HepG2 (cell line): ENCODE data around the gene TRAF4. TPM values are rescaled to one million over a fixed set of nuclear protein-coding genes. Genes with fewer than 3 reads are reported as not detected.

Experiments
- BCL6 ChIP-seq: IDR thresholded peaks from 2 replicates; pipeline ENCODE4 v1.6.1; 2016; ENCODE audit warnings: missing genetic modification reagents, missing compliant biosample characterization
- CAMTA2 ChIP-seq: sonication (generic); formaldehyde crosslinking; IDR thresholded peaks from 2 replicates; pipeline ENCODE4 v1.4.0; 2020; ENCODE audit warnings: mild to moderate bottlenecking, missing genetic modification reagents, borderline replicate concordance
- CBX2 ChIP-seq, 2 experiments: fragments of 200-600 bp in 1 of 2; sonication (generic); formaldehyde crosslinking in 1 of 2; IDR thresholded peaks; 2 replicates each; pipeline versions ENCODE4 v1.7.0 to v1.8.1; 2018 to 2022; ENCODE audit warnings: low read depth in 2 of 2, low read length in 1 of 2, mild to moderate bottlenecking in 1 of 2, missing genetic modification reagents in 1 of 2
- CC2D1A ChIP-seq: sonication (generic); formaldehyde crosslinking; IDR thresholded peaks from 2 replicates; pipeline ENCODE4 v1.8.1; 2023; ENCODE audit warnings: mild to moderate bottlenecking, missing genetic modification reagents
- CEBPB ChIP-seq: IDR thresholded peaks from 2 replicates; pipeline ENCODE4 v1.6.1; 2011; ENCODE audit warnings: low read depth, low read length, improper control_type of control experiment, borderline replicate concordance
- ISL2 ChIP-seq: sonication (generic); formaldehyde crosslinking; IDR thresholded peaks from 2 replicates; pipeline ENCODE4 v1.5.0; 2020; ENCODE audit warnings: missing genetic modification reagents
- NR1H2 ChIP-seq: sonication (generic); formaldehyde crosslinking; IDR thresholded peaks from 2 replicates; pipeline ENCODE4 v1.8.1; 2022; ENCODE audit warnings: low read depth, missing genetic modification reagents, borderline replicate concordance
- NR2C2 ChIP-seq: sonication (generic); formaldehyde crosslinking; IDR thresholded peaks from 2 replicates; pipeline ENCODE4 v1.4.0; 2020; ENCODE audit warnings: missing genetic modification reagents, mild to moderate bottlenecking, moderate library complexity, borderline replicate concordance
- PAF1 ChIP-seq: IDR thresholded peaks from 2 replicates; pipeline ENCODE4 v1.6.1; 2016; ENCODE audit warnings: missing genetic modification reagents, missing compliant biosample characterization
- POLR2G ChIP-seq: fragments of 200-400 bp; formaldehyde crosslinking; IDR thresholded peaks from 2 replicates; pipeline ENCODE4 v1.6.1; 2018; ENCODE audit warnings: mild to moderate bottlenecking, low read depth, low read length, moderate library complexity
- REPIN1 ChIP-seq: sonication (generic); formaldehyde crosslinking; IDR thresholded peaks from 2 replicates; pipeline ENCODE4 v1.8.0; 2022; ENCODE audit warnings: missing genetic modification reagents, low read depth, mild to moderate bottlenecking, borderline replicate concordance
- STAT5B ChIP-seq: sonication (generic); formaldehyde crosslinking; IDR thresholded peaks from 2 replicates; pipeline ENCODE4 v1.4.0; 2020; ENCODE audit warnings: missing genetic modification reagents
- TBP ChIP-seq: sonication (generic); formaldehyde crosslinking; IDR thresholded peaks from 2 replicates; pipeline ENCODE4 v1.5.0; 2020; ENCODE audit warnings: missing genetic modification reagents
- TEAD3 ChIP-seq: optimal IDR thresholded peaks from 2 replicates; pipeline ENCODE3; 2016; ENCODE audit warnings: borderline replicate concordance
- THAP9 ChIP-seq: sonication (generic); formaldehyde crosslinking; IDR thresholded peaks from 2 replicates; pipeline ENCODE4; 2020; ENCODE audit warnings: missing genetic modification reagents, mild to moderate bottlenecking, borderline replicate concordance
- ZFP41 ChIP-seq: sonication (generic); formaldehyde crosslinking; IDR thresholded peaks from 2 replicates; pipeline ENCODE4 v1.4.0; 2020; ENCODE audit warnings: mild to moderate bottlenecking, missing genetic modification reagents, borderline replicate concordance
- ZNF124 ChIP-seq: sonication (generic); formaldehyde crosslinking; IDR thresholded peaks from 2 replicates; pipeline ENCODE4 v1.4.0; 2020; ENCODE audit warnings: missing genetic modification reagents
- ZNF333 ChIP-seq: sonication (generic); formaldehyde crosslinking; IDR thresholded peaks from 2 replicates; pipeline ENCODE4 v1.4.0; 2020; ENCODE audit warnings: mild to moderate bottlenecking, missing genetic modification reagents, borderline replicate concordance
- ZNF784 ChIP-seq: sonication (generic); formaldehyde crosslinking; IDR thresholded peaks from 2 replicates; pipeline ENCODE4 v1.5.1; 2020; ENCODE audit warnings: missing genetic modification reagents, mild to moderate bottlenecking, borderline replicate concordance
- ZNF792 ChIP-seq: IDR thresholded peaks from 2 replicates; pipeline ENCODE4 v1.6.1; 2016
- polyA plus RNA-seq, 8 experiments: library from polyadenylated mRNA; depleted of rRNA in 3 of 8; stranded (reverse) in 7 of 8; unstranded in 1 of 8; fragments of >200 nt; fragmentation: Illumina TruSeq in 4 of 8; extraction: Trizol in 4 of 8; gene quantifications; 2 replicates each; pipeline versions ENCODE4 v1.2.1 to v1.2.3, GENCODE V29; 2011 to 2016; ENCODE audit warnings: low read depth in 4 of 8, missing spikeins in 1 of 8, mixed read lengths in 1 of 8; ENCODE audit not compliant: insufficient read depth in 1 of 8
- total RNA-seq, 5 experiments: library from RNA; depleted of rRNA; stranded (reverse); fragments of >200 nt; fragmentation: Illumina TruSeq; extraction: Trizol; gene quantifications; 2 replicates each; pipeline ENCODE4 v1.2.3, GENCODE V29; 2016; ENCODE audit warnings: low read depth in 1 of 5
- TF ChIP-seq, protein P1 (sequence below): sonication (generic); formaldehyde crosslinking; IDR thresholded peaks from 2 replicates; pipeline ENCODE4 v1.4.0; 2020; ENCODE audit warnings: mild to moderate bottlenecking, missing genetic modification reagents
- TF ChIP-seq, protein P2 (sequence below): sonication (generic); formaldehyde crosslinking; IDR thresholded peaks from 2 replicates; pipeline ENCODE4 v1.5.0; 2020; ENCODE audit warnings: missing genetic modification reagents

TRAF4 gene
- total and polyA plus RNA-seq, 2 of the 13 experiments (the other 11 are each of a cell fraction or from before 2014, with no cell fraction given) = 86.0 to 89.9 TPM

DNA sequence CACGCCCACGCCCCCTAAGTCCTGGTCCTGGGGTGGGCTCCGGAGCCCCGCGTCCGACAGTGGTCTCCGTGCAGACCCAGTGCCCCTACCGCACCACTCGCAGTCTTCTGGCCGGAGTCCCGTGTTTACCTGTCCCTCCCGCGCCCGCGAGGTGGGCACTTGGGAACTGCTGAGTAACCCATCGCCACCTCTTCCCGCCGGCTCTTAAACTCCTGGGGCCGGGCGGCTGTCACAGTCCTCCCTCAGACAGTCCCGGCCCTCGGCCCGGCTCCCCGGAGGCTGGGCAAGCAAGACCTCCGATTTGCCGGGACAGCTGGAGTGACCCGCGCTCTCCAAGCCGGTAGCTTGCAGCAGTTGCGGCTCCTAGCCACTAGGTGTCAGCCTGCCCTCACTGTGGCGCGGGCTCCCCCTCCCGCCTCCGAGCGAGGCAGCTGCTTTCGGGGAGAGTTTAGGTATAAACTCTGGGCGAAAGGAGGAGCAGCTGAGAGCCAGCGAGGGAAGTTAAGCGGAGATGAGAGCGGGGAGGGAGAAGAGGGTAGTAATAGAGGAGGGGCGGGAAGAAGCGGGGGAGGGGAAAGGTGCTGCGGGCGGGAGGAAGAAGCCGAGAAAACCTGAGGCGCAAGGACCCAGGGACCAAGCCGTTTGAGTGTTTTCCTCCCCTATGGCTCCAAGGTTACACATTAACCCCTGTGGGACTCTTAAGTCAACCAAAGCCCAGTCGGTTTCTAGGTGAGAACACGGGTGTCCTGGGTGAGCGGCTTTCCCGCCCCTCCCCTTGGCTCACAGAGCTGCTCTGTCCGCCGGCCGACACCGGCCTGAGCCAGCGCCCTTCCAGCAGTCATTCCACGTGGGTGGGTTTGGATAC is 17.0 kb upstream of the TRAF4 start (continued):
- TF ChIP-seq, protein P1, sequence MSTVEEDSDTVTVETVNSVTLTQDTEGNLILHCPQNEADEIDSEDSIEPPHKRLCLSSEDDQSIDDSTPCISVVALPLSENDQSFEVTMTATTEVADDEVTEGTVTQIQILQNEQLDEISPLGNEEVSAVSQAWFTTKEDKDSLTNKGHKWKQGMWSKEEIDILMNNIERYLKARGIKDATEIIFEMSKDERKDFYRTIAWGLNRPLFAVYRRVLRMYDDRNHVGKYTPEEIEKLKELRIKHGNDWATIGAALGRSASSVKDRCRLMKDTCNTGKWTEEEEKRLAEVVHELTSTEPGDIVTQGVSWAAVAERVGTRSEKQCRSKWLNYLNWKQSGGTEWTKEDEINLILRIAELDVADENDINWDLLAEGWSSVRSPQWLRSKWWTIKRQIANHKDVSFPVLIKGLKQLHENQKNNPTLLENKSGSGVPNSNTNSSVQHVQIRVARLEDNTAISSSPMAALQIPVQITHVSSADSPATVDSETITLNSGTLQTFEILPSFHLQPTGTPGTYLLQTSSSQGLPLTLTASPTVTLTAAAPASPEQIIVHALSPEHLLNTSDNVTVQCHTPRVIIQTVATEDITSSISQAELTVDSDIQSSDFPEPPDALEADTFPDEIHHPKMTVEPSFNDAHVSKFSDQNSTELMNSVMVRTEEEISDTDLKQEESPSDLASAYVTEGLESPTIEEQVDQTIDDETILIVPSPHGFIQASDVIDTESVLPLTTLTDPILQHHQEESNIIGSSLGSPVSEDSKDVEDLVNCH (CRISPR knock-in tag) = no peak
- TF ChIP-seq NR2C2 (CRISPR knock-in tag) = peak; percentile 60; the same call in 1 of the 2 replicates
- TF ChIP-seq TEAD3 (CRISPR knock-in tag) = peak; percentile 52
- TF ChIP-seq ZFP41 (CRISPR knock-in tag) = no peak
- peak; percentile 66 for TF ChIP-seq BCL6 (CRISPR knock-in tag)
- TF ChIP-seq, protein P2, sequence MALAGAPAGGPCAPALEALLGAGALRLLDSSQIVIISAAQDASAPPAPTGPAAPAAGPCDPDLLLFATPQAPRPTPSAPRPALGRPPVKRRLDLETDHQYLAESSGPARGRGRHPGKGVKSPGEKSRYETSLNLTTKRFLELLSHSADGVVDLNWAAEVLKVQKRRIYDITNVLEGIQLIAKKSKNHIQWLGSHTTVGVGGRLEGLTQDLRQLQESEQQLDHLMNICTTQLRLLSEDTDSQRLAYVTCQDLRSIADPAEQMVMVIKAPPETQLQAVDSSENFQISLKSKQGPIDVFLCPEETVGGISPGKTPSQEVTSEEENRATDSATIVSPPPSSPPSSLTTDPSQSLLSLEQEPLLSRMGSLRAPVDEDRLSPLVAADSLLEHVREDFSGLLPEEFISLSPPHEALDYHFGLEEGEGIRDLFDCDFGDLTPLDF (CRISPR knock-in tag) = no peak; the same call in 1 of the 2 replicates
- TF ChIP-seq TBP (CRISPR knock-in tag) = no peak
- no peak for TF ChIP-seq CEBPB
- TF ChIP-seq ISL2 (CRISPR knock-in tag) = peak; percentile 20; the same call in 1 of the 2 replicates
- TF ChIP-seq REPIN1 = no peak; the same call in 1 of the 2 replicates
- TF ChIP-seq PAF1 (CRISPR knock-in tag) = no peak
- no peak for TF ChIP-seq STAT5B
- TF ChIP-seq THAP9 (CRISPR knock-in tag) = peak; percentile 67; the same call in 1 of the 2 replicates
- TF ChIP-seq CBX2 (IDR thresholded peaks at IDR 0.05; ENCODE audit: low read depth, low read length) = no peak
- no peak for TF ChIP-seq CBX2 (CRISPR knock-in tag; IDR thresholded peaks at IDR 0.05; ENCODE audit: low read depth)
- no peak for TF ChIP-seq NR1H2 (CRISPR knock-in tag)
- TF ChIP-seq ZNF792 (CRISPR knock-in tag) = peak; percentile 28; the same call in 1 of the 2 replicates
- peak; percentile 78; the same call in 1 of the 2 replicates for TF ChIP-seq ZNF124
- TF ChIP-seq ZNF333 (CRISPR knock-in tag) = 0 out of 2 replicates have a peak, but pooled peaks have one; percentile 23
- peak; percentile 78 for TF ChIP-seq POLR2G
- no peak for TF ChIP-seq CAMTA2
- no peak for TF ChIP-seq ZNF784 (CRISPR knock-in tag)
- no peak for TF ChIP-seq CC2D1A (CRISPR knock-in tag)
